Measurements from ENCODE around the gene RDH13. TPM values are rescaled to one million over a fixed set of nuclear protein-coding genes. Genes with fewer than 3 reads are reported as not detected.

Gene RDH13
- total and polyA plus RNA-seq, 10 of the 15 experiments (the other 5 are each of a cell fraction or from before 2014, with no cell fraction given), result 1.3 to 11.6 (median 8.9) TPM

GRCh38 chr19:55047951-55048350, 15.0 kb downstream of the RDH13 start:
- intact Hi-C loops (cut with micrococcal nuclease; ENCODE audit: unreplicated experiment), result no loop called here
- FAIRE-seq (no peak), ATAC-seq (no peak), DNase-seq (ENCODE audit: low read depth, low spot score) (no peak)
- Histone ChIP-seq H2AFZ (ENCODE audit: control insufficient read depth, low read depth, low read length) (no peak overlapping the region), H3K4me1 (ENCODE audit: control insufficient read depth, insufficient read depth, low read length) (no peaks in the 10 kb centered on the region), H3K9ac (ENCODE audit: control insufficient read depth, insufficient read depth, low read length) (no peak overlapping the region), H3K36me3 (ENCODE audit: control insufficient read depth in 2 of 2, insufficient read depth in 2 of 2, low read length in 1 of 2) (peaks cover 16 to 26% of the 10 kb centered on the region in 2 experiments), H3K27me3 (replicated peaks in 1 of 2; ENCODE audit: control insufficient read depth in 2 of 2, insufficient read depth in 2 of 2, low read length in 1 of 2) (no peaks in the 10 kb centered on the region), H3K4me3 (no peak overlapping the region), H3K9me3 (replicated peaks; ENCODE audit: control insufficient read depth, insufficient read depth, low read length) (no peaks in the 10 kb centered on the region), H3K4me2 (ENCODE audit: control insufficient read depth, insufficient read depth) (no peak overlapping the region), H4K20me1 (ENCODE audit: control insufficient read depth, insufficient read depth) (no peaks in the 10 kb centered on the region), H3K27ac (ENCODE audit: control insufficient read depth, insufficient read depth) (no peak overlapping the region), H3K79me2 (ENCODE audit: control insufficient read depth, insufficient read depth, low read length) (no peaks in the 10 kb centered on the region)
- RAD21 ChIA-PET (ENCODE audit: unreplicated experiment), result no interaction called here
- CTCF ChIA-PET, result no interaction called here
- no TSS peak for BruUV-seq (replicated peaks)
- POLR2A ChIA-PET, result no interaction called here
- 94% methylated on average over 12 of the region's 12 CpGs for WGBS (ENCODE audit: insufficient coverage, insufficient replicate concordance, low lambda C conversion rate, missing lambda C conversion rate)
- SMC1A ChIA-PET (ENCODE audit: uncharacterized antibody, unreplicated experiment), result no interaction called here
- in situ Hi-C loops (cut with MboI), result no loop called here
- TF ChIP-seq ATF2 (IDR thresholded peaks at IDR 0.05; ENCODE audit: low read length) (no peak), JUNB (IDR thresholded peaks at IDR 0.05) (no peak), WRNIP1 (IDR thresholded peaks at IDR 0.05; ENCODE audit: borderline replicate concordance, low read depth, low read length) (no peak), IRF3 (IDR thresholded peaks at IDR 0.05) (no peak)

GRCh38 chr19:55046975-55047622, 15.8 kb downstream of the RDH13 start:
- Histone ChIP-seq H4K20me1 (ENCODE audit: control insufficient read depth, insufficient read depth) (no peaks in the 10 kb centered on the region), H3K36me3 (ENCODE audit: control insufficient read depth in 2 of 2, insufficient read depth in 2 of 2, low read length in 1 of 2) (peaks cover 16 to 28% of the 10 kb centered on the region in 2 experiments), H3K79me2 (ENCODE audit: control insufficient read depth, insufficient read depth, low read length) (no peaks in the 10 kb centered on the region), H3K27me3 (replicated peaks in 1 of 2; ENCODE audit: control insufficient read depth in 2 of 2, insufficient read depth in 2 of 2, low read length in 1 of 2) (no peaks in the 10 kb centered on the region), H3K4me3 (no peak overlapping the region), H3K4me2 (ENCODE audit: control insufficient read depth, insufficient read depth) (no peak overlapping the region), H3K9me3 (replicated peaks; ENCODE audit: control insufficient read depth, insufficient read depth, low read length) (no peaks in the 10 kb centered on the region), H3K27ac (ENCODE audit: control insufficient read depth, insufficient read depth) (no peak overlapping the region), H2AFZ (ENCODE audit: control insufficient read depth, low read depth, low read length) (no peak overlapping the region), H3K4me1 (ENCODE audit: control insufficient read depth, insufficient read depth, low read length) (no peaks in the 10 kb centered on the region), H3K9ac (ENCODE audit: control insufficient read depth, insufficient read depth, low read length) (no peak overlapping the region)
- intact Hi-C loops (cut with micrococcal nuclease; ENCODE audit: unreplicated experiment), result no loop called here
- in situ Hi-C loops (cut with MboI), result no loop called here
- FAIRE-seq (no peak), ATAC-seq (no peak), DNase-seq (ENCODE audit: low read depth, low spot score) (no peak)
- 87% methylated on average over 16 of the region's 17 CpGs for WGBS (ENCODE audit: insufficient coverage, insufficient replicate concordance, low lambda C conversion rate, missing lambda C conversion rate)
- SMC1A ChIA-PET (ENCODE audit: uncharacterized antibody, unreplicated experiment), result no interaction called here
- CTCF ChIA-PET, result no interaction called here
- BruUV-seq (replicated peaks), result no TSS peak
- POLR2A ChIA-PET, result no interaction called here
- RAD21 ChIA-PET (ENCODE audit: unreplicated experiment), result no interaction called here
- TF ChIP-seq MLLT1 (IDR thresholded peaks at IDR 0.05) (no peak), EP300 (IDR thresholded peaks at IDR 0.05; ENCODE audit: borderline replicate concordance in 1 of 2, control insufficient read depth in 1 of 2, low read depth in 2 of 2, low read length in 2 of 2) (no peak), LARP7 (IDR thresholded peaks at IDR 0.05) (no peak), KDM1A (IDR thresholded peaks at IDR 0.05; ENCODE audit: borderline replicate concordance) (no peak), ZNF622 (IDR thresholded peaks at IDR 0.05) (no peak), NR2C2 (IDR thresholded peaks at IDR 0.05; ENCODE audit: borderline replicate concordance, control insufficient read depth, insufficient read length, low read depth) (no peak), IKZF1 (conservative IDR thresholded peaks at IDR 0.05) (no peak), CHD4 (IDR thresholded peaks at IDR 0.05) (no peak), GABPA (IDR thresholded peaks at IDR 0.05; ENCODE audit: low read depth) (no peak), ESRRA (IDR thresholded peaks at IDR 0.05; ENCODE audit: low read length) (no peak)

All from GM12878 (cell line).